ENCODE data around the gene TXLNA. TPM values are rescaled to one million over a fixed set of nuclear protein-coding genes. Genes with fewer than 3 reads are reported as not detected.

TXLNA gene
- total and polyA plus RNA-seq, 2 experiments from 2014 or later: 33.3 to 40.9 TPM

GRCh38 chr1:32247452-32247851 lies 68.0 kb downstream of the TXLNA start:
- TF ChIP-seq CTCF (IDR thresholded peaks at IDR 0.05; ENCODE audit: low read depth, low read length): no peak
- Histone ChIP-seq H3K27me3 (no peaks in the 10 kb centered on the region), H3K4me1 (ENCODE audit: low read depth) (peaks cover 11% of the 10 kb centered on the region), H3K36me3 (no peaks in the 10 kb centered on the region), H3K4me3 (no peak overlapping the region), H3K9me3 (ENCODE audit: low read depth) (no peaks in the 10 kb centered on the region), H3K27ac (no peak overlapping the region)
- DNase-seq (ENCODE audit: low read depth in 1 of 2, low spot score in 1 of 2): no peak

Other genes starting within 250 kb of the TXLNA start
- 105 and 161 TPM in 2 replicates for gene PTP4A2, start 241.3 kb upstream of the TXLNA start, total RNA-seq
- gene PTP4A2, start 241.3 kb upstream of the TXLNA start, polyA plus RNA-seq: 285 and 366 TPM in 2 replicates
- 86.8 and 99.5 TPM in 2 replicates for gene KHDRBS1, start 165.8 kb upstream of the TXLNA start, total RNA-seq
- 116 and 152 TPM in 2 replicates for gene KHDRBS1, start 165.8 kb upstream of the TXLNA start, polyA plus RNA-seq
- 5.1 TPM in 2 replicates for gene TMEM39B, start 106.7 kb upstream of the TXLNA start, total RNA-seq
- 4.6 and 7.0 TPM in 2 replicates for gene TMEM39B, start 106.7 kb upstream of the TXLNA start, polyA plus RNA-seq
- 36.8 and 45.7 TPM in 2 replicates for gene KPNA6, start 71.6 kb upstream of the TXLNA start, total RNA-seq
- 33.8 and 53.2 TPM in 2 replicates for gene KPNA6, start 71.6 kb upstream of the TXLNA start, polyA plus RNA-seq
- 68.7 and 75.1 TPM in 2 replicates for gene CCDC28B, start 20.9 kb downstream of the TXLNA start, total RNA-seq
- 99.7 and 111 TPM in 2 replicates for gene CCDC28B, start 20.9 kb downstream of the TXLNA start, polyA plus RNA-seq
- gene IQCC, start 26.0 kb downstream of the TXLNA start, total RNA-seq: 1.4 and 2.0 TPM in 2 replicates
- 2.8 and 4.8 TPM in 2 replicates for gene IQCC, start 26.0 kb downstream of the TXLNA start, polyA plus RNA-seq
- not detected in 2 replicates for gene DCDC2B, start 29.4 kb downstream of the TXLNA start, total RNA-seq
- gene DCDC2B, start 29.4 kb downstream of the TXLNA start, polyA plus RNA-seq: 0.64 and 0.72 TPM in 2 replicates
- gene TMEM234, start 42.7 kb downstream of the TXLNA start, total RNA-seq: 24.1 and 26.2 TPM in 2 replicates
- 36.8 and 38.0 TPM in 2 replicates for gene TMEM234, start 42.7 kb downstream of the TXLNA start, polyA plus RNA-seq
- gene EIF3I, start 42.7 kb downstream of the TXLNA start, total RNA-seq: 165 and 227 TPM in 2 replicates
- 239 and 243 TPM in 2 replicates for gene EIF3I, start 42.7 kb downstream of the TXLNA start, polyA plus RNA-seq
- gene FAM167B, start 67.5 kb downstream of the TXLNA start, total RNA-seq: 1.4 and 2.1 TPM in 2 replicates
- gene FAM167B, start 67.5 kb downstream of the TXLNA start, polyA plus RNA-seq: 1.2 and 4.6 TPM in 2 replicates
- 0.18 TPM in 1 of 2 replicates, not detected in the other for gene LCK, start 71.6 kb downstream of the TXLNA start, total RNA-seq
- gene LCK, start 71.6 kb downstream of the TXLNA start, polyA plus RNA-seq: 0.16 TPM in 1 of 2 replicates, not detected in the other
- 67.6 and 76.9 TPM in 2 replicates for gene HDAC1, start 112.4 kb downstream of the TXLNA start, total RNA-seq
- gene HDAC1, start 112.4 kb downstream of the TXLNA start, polyA plus RNA-seq: 96.8 and 110 TPM in 2 replicates
- gene MARCKSL1, start 156.6 kb downstream of the TXLNA start, total RNA-seq: 263 and 317 TPM in 2 replicates
- 435 and 587 TPM in 2 replicates for gene MARCKSL1, start 156.6 kb downstream of the TXLNA start, polyA plus RNA-seq
- 8.6 and 12.0 TPM in 2 replicates for gene FAM229A, start 182.8 kb downstream of the TXLNA start, total RNA-seq
- 8.7 and 12.3 TPM in 2 replicates for gene FAM229A, start 182.8 kb downstream of the TXLNA start, polyA plus RNA-seq
- gene TSSK3, start 182.9 kb downstream of the TXLNA start, total RNA-seq: 2.3 and 8.0 TPM in 2 replicates
- gene TSSK3, start 182.9 kb downstream of the TXLNA start, polyA plus RNA-seq: 4.5 and 4.7 TPM in 2 replicates
- gene BSDC1, start 214.8 kb downstream of the TXLNA start, total RNA-seq: 78.7 and 79.5 TPM in 2 replicates
- gene BSDC1, start 214.8 kb downstream of the TXLNA start, polyA plus RNA-seq: 56.2 and 56.7 TPM in 2 replicates